HG03135 (cell line): ENCODE results near the gene SH3GL1.
A peak's percentile ranks its signal among the peaks of the same experiment; 100 is the strongest.
"Not testable (repeated sequence)": the region's sequence is repeated elsewhere in the genome, so short reads cannot be mapped to it uniquely, and the experiment has no call there.

Experiments
- ATAC-seq: cut with Tn5 transposase; IDR thresholded peaks from one replicate; pipeline ENCODE4 v1.9.1; 2021; ENCODE audit warnings: mild to moderate bottlenecking, moderate library complexity; ENCODE audit not compliant: unreplicated experiment

SH3GL1 gene

DNA sequence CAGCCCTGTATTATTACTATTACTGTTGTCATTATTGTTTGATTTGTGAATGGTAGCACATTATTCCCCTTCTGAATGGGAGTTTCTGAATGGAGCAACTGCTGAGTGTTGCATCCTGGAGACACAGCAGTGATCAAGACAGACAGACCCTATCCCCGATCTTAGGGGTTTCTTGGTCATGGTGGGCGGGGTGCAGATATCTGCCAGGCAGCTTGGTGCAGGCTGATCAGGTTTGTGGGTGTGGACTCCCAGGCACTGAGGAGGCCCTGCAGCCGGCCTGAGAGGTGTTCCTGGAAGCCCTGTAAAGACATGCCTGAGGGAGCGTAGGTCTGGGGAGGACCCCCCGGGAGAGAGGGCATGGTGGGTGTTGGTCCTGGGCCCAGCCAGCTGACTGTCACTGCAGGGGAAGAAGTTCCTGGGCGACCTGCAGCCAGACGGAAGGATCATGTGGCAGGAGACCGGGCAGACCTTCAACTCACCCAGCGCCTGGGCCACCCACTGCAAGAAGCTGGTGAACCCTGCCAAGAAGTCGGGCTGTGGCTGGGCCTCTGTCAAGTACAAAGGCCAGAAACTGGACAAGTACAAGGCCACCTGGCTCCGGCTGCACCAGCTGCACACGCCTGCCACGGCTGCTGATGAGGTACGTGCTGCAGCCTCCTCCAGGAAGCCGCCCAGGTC is 54.9 kb downstream of the SH3GL1 start:
- ATAC-seq: no peak

DNA sequence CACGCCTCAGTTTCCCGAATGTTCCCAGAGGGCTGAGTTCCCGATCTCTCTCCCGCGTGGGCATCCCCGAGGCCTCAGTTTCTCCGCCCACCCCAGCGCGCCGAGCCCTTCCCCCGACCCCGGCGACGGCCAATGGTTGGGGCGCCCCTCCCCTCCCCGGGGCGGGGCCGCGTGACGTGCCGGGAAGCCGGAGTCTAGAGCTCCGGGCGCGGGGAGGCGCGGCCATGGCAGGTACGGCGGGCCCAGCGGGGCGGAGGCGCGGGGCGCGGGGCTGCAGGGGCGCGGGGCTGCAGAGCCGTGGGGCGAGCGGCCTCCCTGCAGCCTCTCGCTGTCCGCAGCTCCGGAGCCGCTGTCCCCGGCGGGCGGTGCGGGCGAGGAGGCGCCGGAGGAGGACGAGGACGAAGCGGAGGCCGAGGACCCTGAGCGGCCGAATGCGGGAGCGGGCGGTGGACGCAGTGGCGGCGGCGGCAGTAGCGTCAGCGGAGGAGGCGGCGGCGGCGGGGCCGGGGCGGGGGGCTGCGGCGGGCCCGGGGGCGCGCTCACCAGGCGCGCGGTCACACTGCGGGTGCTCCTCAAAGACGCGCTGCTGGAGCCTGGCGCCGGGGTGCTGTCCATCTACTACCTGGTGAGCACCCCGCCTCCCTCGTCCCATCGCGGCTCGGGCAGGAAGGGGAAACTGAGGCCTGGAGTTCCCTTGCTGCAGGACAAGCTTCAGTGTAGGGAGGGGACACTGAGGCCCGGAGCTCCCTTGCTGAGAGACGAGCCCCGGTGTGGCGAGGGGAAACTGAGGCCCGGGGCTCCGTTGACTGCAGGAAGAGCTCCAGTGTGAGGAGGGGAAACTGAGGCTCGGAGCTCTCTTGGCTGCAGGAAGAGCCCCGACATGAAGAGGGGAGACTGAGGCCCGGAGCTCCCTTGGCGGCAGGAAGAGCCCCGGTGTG is 56.7 kb downstream of the SH3GL1 start, which contains the start of gene MPND:
Gene MPND (plus strand): TSS at position 193 of the 938 bp plus-strand sequence. CDS start 32 bp downstream, at position 225.
- ATAC-seq: peak; percentile 47

DNA sequence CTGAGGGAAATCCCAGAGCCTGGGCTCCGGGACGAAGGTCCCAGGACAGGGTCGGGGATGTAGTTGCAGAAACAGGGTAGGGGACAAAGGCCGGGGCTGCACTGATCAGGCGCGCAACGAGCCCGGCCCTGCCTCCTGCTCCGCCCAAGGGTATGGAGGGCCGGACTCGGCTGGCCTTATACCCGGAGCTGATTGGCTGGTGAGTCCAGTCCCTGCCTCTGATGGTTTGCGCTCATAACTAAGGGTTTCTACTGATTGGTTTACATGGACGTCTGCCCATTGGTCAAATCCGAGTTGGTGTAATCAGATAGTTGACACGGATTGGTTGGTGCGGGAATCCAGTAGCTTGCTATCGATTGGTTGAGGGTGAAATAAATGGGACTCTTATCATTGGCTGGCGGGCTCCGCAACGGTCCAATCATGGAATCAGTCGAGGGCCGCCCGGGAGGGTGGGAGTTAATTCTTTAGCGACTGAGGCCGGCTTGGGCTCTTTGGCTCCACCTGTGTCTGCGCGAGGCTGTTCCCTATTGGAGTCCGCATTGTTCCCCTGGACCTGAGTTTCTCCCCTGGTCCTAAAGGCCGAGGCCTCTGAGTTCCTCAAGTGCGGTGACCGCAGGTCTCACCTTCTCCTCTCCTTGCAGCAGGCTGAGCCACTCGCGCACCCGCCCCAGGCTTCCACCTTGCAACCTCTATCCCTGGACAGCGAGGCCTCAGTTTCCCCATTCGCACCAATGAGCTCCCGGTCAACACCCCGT is 57.6 kb downstream of the SH3GL1 start:
- ATAC-seq: peak; percentile 86

DNA sequence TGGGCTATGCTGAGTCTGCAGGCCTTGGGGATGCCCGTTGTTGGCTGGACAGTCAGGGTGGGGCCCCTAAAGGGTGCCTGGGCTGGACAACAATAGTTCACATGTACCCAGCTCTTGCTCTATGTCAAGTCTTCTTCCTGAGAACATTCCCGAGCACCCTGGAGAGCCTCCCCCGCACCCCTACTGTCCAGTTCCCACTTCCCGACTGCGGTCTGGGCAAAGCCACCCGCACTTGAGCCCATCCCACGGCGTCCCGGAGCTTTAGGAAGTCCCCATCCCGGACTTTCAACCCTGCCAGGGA is 58.1 kb downstream of the SH3GL1 start:
- ATAC-seq: no peak

DNA sequence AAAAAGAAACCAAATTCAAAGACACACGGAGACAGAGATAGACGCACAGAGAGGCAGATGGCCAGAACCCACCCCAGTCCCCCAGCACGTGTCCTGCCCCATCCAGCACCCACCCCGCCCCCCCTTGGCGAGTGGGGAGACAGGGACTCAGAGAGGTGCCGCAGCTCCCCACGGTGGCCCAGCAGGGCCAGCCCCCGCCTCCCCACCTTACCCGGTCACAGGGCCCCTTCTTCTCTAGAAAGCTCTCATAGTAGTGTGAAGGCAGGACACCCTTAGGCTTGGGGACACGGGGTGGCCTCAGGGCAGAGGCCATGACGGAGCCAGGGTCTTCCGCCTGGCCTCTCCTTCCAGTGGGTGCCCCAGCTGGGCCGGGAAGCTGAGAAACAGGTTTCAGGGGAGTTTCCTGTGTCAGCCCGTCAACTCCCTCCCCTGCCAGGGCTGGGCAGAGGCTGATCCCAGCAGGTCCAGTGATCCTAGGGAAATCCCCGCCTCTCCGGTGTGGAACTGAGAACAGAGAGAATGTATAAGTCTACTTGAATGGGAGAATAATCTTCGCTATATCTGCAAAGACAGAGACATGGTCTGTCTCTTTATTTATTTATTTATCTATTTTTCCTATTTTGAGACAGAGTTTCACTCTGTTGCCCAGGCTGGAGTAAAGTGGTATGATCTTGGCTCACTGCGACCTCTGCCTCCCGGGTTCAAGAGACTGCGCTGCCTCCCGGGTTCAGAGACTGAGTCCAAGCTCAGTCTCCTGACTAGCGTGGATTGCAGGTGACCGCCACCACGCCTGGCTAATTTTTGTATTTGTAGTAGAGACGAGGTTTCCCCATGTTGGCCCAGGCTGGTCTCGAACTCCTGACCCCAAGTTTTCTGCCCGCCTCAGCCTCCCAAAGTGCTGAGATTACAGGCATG is 61.6 kb downstream of the SH3GL1 start, which contains the start of gene STAP2:
Gene STAP2 (minus strand): TSS at position 387 of the 915 bp plus-strand sequence. CDS start 74 bp downstream, at position 313.
- no peak for ATAC-seq

DNA sequence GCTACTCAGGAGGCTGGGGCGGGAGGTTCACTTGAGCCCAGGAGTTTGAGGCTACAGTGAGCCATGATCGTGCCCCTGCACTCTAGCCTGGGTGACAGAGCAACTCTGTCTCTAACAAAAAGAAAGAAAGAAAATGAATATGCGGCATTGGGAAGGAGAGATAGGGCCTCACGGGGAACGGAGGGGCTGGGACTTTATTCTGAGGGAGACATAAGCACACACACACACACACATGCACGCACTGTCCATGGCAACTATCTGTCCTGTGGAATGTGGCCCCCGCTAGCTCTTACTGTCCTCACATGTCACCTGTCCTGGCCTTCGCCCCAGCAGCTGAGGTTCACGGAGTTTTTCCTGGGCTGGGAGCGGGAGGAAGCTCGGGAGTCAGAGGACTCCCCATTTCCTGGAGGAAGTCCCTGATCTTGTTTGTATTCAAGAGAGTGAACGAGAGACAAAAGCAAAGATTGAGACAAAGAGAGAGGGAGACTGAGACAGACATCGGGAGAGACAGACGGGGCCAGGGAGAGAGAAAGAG is 62.4 kb downstream of the SH3GL1 start:
- no peak for ATAC-seq

DNA sequence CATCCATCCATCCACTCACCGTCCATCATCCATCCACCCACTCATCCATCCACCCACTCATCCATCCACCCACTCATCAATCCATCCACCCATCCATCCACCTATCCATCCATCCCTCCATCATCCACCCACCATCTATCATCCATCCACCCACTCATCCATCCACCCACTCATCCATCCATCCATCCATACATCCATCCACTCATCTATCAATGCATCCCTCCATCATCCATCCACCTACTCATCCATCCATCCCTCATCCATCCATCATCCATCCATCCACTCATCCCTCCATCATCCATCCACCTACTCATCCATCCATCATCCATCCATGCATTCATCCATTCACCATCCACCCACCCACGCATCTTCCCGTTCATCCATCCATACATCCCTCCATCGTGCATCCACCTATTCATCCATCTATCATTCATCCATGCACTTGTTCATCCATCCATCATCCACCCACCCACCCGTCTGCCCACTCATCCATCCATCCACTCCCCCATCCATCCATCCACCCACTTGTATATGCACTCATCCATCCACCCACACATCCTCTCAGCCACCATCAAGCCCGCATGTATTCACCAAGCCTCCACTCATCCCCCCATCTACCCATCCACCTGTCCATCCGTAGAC is 65.3 kb downstream of the SH3GL1 start:
- ATAC-seq: no peak

DNA sequence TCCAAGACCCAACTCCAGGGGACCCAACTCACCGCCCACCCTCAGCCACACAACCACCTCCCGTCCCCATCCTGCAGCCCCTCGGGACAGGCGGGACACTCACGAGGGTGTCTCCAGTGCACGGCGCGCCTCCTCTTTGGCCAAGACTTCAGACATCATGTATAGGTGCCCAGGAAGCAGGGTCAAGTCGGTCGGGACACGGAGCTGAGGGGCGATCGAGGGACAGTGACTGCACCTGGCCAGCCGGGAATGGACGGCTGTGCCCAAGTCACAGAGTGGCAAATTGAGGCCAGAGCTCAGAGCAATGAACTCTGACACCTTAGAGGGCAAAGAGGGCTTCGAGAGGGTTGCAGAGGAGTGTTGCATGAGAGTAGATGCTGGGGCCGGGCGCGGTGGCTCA is 70.5 kb downstream of the SH3GL1 start:
- no peak for ATAC-seq

DNA sequence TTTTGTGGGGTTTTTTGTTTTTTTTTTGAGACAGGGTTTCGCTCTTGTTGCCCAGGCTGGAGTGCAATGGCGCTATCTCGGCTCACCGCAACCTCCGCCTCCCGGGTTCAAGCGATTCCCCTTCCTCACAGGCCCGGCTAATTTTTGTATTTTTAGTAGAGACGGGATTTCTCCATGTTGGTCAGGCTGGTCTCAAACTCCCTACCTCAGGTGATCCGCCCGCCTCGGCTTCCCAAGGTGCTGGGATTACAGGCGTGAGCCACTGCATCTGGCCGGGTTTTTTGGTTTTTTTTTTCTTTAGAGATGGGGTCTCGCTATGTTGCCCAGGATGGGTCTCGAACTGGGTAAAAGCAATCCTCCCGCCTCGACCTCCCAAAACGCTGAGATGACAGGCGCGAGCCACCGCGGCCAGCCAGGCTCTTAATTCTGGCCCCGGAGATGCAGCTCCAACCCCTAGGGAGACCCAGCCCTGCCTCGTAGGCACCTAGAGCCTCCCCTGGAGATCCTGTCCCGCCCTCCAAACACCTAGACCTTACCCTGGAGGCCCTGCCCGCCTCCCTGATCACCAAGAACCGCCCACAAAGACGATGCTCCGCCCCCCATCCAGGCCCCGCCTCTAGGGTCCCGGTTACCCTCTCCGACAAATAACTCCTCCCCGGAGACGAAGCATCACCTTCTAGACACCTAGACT is 71.2 kb downstream of the SH3GL1 start:
- ATAC-seq: not testable (repeated sequence)

DNA sequence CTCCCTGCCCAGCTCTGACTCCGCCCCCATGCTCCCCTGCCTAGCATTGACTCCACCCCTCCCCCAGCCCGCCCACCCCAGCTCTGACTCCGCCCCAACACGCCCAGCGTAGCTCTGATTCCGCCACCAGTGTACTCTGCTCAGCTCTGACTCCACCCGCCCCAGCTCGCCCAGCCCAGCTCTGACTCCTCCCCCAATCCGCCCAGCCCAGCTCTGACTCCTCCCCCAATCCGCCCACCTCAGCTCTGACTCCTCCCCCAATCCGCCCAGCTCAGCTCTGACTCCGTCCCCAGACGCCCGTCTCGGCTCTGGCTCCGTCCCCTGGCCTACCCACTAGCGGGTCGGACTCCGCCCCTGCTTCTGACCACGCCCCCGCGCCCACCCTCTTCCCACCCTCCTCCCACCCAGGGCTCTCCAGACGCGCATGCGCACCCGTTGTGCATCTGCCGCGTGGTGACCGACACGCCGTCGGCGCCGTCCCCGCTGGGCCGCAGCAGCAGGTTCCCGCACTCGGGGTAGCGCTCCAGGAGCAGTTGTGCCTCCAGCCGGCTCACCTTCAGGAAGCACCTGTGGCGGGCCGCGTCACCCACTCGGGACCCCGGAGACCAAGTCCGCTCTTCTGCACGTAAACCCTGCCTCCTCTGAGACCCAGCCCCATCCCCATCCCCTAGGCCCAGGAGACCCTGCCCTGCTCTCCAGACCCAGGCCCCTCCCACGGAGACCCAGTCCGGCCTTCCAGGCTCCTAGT is 71.9 kb downstream of the SH3GL1 start:
- peak; percentile 55 for ATAC-seq

DNA sequence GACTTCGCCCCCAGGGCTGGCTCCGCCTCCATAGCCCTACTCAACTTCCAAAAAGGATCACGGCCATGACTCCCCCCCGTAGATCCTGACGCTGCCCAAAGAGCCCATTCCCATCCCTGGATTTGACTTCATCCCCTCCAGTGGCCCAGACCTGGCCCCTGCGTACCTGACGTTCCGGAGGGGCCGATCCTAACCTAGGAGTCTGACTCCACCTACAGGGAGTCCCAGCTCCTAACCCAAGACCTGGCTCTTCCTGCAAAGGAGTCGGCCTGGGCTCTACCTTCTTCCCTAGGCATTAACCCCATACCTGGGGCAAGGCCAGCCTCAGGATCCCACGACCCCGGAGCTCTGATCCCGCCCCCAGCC is 72.5 kb downstream of the SH3GL1 start:
- ATAC-seq: peak; percentile 3

DNA sequence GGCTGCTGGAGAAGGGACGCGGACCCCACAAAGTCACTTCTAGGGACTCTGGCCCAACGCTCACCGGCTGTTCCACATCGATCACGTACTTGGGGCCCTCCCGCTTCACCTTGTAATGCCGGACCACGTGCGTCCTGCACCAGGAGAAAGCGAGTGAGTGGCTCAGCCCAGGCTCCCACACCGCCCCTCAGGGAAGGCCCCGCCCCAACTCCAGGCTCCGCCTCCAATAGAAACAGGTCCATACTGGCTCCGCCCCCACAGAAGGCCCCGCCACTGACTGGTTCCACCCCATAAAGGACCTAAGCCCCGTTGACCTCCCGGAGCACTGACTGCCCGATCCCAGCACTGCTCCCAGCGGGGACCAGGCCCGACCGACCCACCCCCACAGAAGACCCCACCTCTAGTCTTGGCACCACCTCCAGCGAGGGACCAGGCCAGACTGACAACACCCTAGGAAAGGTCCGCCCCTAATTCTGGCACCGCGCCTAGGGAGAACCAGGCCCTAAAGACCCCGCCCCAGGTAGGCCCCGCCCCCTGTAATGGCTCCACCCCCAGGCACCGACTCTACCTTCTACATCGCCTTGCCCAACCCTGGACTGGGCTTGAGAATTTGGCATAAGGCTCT is 73.0 kb downstream of the SH3GL1 start:
- no peak for ATAC-seq

DNA sequence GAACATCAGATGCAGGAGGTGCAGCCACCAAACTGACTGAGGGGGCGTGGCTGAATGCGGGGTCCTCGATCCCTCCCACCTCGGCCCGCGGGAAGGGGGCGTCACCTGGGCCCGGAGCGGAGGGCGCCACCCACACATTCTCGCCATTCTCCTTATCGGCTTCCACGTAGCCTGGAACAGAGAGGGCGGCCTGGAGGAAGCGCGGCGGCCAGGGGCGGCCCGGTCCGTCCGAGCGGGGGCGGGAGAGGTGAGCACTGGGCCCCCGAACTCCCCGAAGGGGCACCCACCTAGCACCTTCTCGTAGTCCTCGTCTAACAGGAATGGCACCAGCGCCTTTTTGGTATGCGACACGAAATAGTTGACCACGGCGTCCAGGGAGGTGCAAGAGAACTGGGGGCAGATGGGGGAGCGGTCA is 73.5 kb downstream of the SH3GL1 start:
- ATAC-seq: no peak

DNA sequence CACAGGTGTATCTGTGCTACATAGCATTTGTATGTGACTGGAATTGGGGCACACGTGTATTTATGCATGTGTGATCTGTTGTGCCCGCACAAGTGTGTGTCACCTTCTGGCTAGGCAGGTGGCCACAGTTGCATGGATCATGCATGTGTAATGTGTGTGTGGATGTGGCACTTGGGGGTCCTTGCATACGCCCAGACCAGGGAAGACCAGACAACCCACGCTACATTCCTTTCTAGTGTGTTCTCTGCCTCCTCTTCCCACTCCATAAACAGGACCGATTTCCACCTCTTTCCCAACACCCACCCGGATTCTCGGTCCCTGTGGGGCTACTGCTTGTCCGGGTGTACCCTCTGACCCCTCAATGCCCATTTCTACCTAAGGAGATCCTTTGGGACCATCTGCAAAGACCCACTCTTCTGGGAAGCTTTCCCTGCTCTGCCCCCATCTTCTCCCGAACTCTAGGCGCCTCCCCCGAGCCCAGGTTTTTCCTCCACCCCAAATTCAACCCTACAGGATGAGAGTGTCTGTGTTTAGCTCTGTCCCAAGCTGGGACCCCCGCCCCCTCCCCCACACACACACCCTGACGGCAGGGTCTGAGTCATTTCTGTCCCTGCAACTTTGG is 74.0 kb downstream of the SH3GL1 start:
- ATAC-seq: no peak

DNA sequence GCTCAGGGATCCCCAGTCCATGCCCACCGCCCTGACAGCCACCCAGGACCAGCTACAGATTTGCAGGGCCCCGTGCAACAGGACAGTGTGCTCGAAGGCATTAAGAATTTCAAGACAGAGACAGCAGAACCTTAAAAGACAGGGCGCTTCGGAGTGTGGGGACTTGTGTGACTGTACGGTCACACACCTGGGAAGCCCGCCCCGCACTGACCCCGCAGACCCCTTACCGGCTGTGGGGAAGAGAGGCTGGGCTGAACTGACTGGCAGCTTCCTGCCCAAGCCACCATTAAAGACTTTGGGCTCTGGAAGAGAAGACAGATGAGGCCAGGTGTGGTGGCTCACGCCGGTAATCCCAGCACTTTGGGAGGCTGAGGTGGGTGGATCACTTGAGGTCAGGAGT is 76.1 kb downstream of the SH3GL1 start:
- no peak for ATAC-seq

DNA sequence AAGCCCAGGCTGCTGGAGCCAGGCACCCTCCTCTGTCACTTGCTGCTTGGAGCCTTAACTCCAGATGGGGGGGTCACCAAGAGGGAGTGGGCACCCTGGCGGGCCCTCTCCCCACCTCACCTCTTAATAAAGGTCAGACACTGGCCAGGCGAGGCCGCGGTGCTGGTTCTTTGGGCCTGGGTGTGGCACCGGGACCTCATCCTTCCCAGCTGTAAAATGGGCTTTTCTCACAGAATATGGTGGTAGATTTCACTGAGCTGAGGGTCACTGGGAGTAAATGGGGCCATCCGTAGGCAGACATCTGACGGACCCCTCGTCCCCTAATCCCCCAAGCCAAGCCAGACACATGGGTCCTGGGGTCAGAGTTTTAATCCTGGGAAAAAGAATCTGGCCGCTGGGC is 76.7 kb downstream of the SH3GL1 start:
- ATAC-seq: no peak

DNA sequence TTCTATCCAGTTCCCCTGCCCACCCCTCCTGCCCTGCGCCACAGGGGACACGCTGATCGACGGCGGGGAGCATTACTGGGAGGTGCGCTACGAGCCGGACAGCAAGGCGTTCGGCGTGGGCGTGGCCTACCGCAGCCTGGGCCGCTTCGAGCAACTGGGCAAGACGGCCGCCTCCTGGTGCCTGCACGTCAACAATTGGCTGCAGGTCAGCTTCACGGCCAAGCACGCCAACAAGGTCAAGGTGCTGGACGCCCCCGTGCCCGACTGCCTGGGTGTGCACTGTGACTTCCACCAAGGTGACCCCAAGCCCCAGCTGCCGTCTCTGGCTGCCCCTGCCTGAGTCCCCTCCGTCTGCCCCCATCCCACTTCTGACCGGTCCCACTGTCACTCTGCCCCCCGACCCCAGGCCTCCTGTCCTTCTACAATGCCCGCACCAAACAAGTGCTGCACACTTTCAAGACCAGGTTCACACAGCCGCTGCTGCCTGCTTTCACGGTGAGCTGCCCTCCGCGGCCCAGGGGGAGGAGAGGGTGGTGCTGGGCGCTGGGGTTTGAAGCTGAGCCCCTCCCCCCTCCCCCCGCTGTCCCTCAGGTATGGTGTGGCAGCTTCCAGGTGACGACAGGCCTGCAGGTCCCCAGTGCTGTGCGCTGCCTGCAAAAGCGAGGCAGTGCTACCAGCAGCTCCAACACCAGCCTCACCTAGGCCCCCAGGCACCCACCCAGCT is 77.2 kb downstream of the SH3GL1 start:
- ATAC-seq: no peak
